NOMO-1 treated with dmso at 0.1 percent for 144 hours (cell line): ENCODE results near the gene CNTFR.

Experiments
- DNase-seq: peaks from one replicate; lab custom pipeline; 2025; ENCODE audit not compliant: unreplicated experiment; lab: John Stamatoyannopoulos, UW

The CNTFR gene

GRCh38 chr9:34572628-34573027 lies 16.9 kb downstream of the CNTFR start:
- no peak for DNase-seq

- DNase-seq = no peak
Measured at GRCh38 chr9:34572092-34572491, 17.4 kb downstream of the CNTFR start.

DNA sequence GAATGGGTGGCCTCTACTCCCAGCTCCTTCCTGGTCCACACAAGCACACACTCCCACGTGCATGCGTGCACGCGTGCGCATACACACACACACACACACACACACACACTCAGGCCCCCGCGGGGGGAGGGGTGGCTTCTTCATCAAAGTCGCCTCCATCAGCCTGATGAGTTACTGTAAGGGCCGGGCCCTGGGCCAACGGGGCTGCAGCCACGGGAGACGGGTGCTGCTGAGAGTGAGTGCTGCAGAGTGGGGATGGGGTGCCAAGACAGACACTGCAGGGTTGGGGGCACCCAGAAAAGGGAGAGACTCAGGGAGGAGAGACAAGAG lies 18.1 kb downstream of the CNTFR start:
- DNase-seq = no peak

DNA sequence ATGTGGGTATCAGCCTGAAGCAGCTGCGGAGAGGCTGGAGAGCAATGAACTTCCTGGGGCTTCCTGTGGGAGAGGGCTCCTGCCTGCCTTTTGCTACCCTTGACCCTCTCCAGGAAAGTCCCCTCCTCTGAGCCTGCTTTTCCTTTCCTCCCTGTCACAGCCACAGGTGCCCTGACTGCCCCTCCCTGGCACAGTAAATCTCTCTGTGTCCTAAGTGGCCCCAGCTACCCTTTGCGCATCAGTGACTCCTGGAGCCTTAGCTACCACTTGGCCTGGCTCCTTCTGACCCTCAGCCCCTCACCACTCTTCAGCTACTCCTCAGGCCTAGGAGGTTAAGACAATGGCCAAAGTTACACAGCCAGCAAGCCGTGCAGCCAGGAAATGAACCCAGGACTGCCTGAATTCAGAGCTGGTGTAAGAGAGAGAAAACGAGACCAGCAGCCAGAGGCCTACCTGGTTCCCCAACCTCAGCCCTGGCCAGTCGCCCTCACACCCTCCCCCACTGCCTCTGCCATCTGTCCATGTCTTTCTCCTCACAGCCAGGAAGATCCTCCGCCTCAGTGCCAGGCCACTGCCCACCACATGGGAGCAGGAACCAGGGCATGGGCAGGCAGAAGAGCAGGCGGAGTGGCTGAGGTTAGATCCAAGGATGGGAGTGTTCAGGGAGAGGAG lies 18.6 kb downstream of the CNTFR start:
- no peak for DNase-seq

GRCh38 chr9:34570376-34570775 lies 19.1 kb downstream of the CNTFR start:
- no peak for DNase-seq

DNA sequence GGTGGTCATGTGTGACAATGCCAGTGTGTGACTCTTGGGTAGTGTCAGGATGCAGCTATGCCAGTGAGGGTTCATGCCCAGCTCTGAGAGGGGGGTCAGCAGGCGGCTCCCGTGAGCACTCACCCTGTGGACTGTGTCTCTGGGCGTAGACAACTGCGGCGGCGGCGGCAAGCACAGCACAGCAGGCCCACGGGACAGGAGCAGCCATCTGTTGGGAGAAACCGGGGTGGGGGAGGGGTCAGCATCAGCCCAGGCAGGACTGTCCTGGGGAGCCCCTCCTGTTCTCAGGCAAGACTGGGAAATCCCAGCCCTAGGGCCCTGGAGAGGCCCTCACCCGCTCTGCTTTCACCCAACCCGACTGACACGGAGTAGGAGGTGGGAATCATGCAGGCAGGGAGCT lies 20.8 kb downstream of the CNTFR start:
- DNase-seq = no peak

DNA sequence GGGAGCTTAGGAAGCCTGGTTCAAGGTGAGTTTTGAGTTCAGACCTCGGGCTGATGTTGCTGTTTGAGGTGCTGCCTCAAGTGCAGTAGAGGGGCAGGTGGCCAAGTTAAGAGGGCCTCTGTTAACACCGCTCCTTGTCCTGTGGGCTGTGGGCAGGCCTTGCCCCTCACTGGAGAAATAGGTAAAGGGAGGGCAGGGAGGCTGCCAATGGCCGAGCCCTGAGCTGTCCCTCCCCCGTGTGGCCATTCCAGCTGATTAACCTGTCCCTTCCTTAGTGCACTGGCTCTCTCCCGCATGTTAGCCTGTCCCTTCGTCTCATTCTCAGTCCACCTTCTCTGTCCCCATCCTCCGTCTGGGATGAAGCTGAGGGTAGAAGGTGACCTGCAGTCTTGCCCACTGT lies 21.4 kb downstream of the CNTFR start:
- DNase-seq = no peak

- no peak for DNase-seq
Measured at GRCh38 chr9:34566972-34567371, 22.6 kb downstream of the CNTFR start.

DNA sequence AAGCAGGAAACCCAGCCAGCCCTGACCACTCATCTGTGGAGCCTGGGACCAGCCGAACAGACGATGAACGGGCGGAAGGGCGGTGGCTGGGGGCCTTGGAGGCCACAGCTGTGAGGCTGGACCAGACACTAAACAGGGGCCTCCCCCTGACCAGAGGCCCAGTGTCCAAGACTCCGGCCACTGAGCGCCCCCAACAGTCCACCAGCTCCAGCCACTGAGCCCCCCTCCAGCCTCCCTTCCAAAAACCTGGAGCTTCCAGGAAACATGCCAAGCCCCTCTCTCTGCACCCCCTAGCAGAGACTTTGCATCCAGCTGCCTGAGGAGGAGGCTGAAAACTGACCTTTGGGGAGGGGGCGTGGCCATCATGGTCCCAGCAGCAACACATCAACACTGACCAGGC lies 23.2 kb downstream of the CNTFR start:
- no peak for DNase-seq

GRCh38 chr9:34565856-34566255 lies 23.7 kb downstream of the CNTFR start:
- DNase-seq = no peak

DNA sequence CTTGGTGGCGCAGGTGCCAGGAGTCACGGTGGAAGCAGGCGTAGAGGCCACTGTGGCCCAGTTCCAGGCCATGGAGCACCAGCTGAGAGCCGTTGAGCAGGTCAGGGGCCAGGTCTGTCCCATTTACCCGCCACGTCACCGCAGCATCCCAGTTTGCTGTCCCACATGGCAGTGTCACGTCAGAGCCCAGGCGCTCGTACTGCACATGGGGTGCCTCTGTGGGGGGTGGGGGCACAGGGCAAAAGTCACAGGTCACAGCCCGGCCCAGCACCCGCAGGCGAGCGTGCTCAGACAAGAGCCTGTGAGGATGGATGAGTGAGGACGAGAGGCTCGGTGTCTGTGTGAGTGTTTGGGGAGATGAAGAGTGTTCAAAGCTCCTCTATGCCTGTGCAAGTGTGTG lies 24.9 kb downstream of the CNTFR start:
- DNase-seq = no peak

- no peak for DNase-seq
Measured at GRCh38 chr9:34563262-34563661, 26.3 kb downstream of the CNTFR start.

- no peak for DNase-seq
Measured at GRCh38 chr9:34562135-34562745, 27.3 kb downstream of the CNTFR start.

DNA sequence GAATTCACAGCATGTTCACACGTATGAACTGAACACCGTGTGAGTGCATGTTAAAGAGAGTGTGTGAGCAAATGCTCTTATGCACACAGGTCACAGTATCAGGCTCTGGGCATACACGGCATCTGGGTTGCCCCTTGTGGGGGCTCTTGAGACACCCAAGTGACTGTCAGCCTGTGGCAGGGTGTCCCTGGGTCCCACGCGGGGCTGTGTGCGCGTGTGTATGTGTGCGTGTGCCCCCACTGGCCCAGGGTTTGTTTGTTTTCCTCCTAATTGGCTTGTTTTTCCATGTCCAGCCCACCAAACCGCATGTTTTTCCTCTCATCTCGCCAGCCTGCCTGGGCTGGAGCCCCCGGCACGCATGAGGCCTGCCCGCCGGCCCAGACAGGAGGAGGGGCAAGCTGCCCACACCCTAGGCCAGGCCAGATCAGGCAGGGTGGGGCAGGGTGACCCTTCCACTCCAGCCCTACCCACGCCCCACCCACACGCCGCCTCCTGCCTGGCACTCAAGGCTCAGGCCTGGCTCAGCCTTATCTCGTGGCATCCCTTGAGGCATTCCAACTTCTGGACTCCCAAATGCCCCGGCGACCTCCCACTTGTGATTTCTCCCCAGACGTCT lies 28.8 kb downstream of the CNTFR start:
- DNase-seq = no peak

DNA sequence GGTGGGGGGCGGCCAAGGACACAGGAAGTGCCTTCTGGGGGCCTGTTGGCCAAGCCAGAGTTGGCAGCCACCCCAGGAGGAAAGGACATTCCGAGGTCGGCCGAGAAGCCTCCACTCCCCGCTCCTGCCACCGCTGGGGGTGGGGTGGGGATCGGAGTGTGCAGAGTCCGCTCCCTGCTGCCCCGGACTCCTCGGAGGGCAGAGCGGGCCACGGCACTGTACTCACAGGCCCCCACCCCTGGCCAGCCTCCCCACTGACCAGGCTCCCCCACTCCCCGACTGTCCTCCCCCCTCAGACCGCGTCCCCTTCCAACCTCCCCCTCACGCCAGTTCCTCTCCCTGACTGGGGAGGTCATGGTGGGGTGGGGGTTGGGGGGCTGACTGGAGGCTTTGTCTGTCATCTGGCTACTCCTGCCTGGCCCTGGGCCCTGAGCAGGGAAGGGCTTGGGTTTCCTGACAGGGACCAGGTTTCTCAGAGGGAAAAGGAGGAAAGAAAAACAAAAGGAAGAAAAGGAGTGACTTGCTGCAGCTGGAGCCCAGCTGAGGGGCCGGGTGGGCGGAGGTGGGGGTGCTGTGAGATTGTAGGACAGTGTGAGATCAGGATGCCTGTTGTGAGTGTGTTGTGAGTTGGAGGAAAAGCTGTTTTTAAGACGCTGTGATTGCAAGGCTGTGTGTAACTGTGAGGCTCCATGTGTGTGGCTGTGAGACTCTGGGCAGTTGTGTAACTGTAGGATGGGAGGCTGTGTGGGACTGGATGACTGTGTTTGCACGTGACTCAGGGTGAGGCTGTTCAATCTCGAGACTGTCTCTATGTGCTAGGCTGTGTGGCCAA lies 29.7 kb downstream of the CNTFR start:
- no peak for DNase-seq

GRCh38 chr9:34558919-34559623 lies 30.5 kb downstream of the CNTFR start:
- DNase-seq = no peak

DNA sequence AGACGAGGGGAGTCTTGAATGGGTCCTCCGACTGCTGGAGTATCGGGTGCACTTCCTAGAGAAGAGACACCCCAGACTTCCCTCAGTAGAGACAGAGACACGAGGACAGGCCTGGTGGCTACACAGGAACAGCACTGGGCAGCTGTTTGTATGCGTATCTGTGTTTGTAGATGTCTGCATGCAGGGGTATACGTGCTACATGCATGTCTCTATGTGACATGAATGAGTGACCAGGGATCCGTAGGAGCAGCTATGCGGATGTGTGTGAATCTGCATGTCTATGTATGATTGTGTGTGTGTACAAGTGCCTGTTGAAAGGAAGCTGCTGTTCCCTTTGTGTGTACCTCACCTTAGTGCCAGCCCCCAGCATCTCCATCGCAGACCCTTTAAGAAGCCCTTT lies 31.2 kb downstream of the CNTFR start:
- no peak for DNase-seq

DNA sequence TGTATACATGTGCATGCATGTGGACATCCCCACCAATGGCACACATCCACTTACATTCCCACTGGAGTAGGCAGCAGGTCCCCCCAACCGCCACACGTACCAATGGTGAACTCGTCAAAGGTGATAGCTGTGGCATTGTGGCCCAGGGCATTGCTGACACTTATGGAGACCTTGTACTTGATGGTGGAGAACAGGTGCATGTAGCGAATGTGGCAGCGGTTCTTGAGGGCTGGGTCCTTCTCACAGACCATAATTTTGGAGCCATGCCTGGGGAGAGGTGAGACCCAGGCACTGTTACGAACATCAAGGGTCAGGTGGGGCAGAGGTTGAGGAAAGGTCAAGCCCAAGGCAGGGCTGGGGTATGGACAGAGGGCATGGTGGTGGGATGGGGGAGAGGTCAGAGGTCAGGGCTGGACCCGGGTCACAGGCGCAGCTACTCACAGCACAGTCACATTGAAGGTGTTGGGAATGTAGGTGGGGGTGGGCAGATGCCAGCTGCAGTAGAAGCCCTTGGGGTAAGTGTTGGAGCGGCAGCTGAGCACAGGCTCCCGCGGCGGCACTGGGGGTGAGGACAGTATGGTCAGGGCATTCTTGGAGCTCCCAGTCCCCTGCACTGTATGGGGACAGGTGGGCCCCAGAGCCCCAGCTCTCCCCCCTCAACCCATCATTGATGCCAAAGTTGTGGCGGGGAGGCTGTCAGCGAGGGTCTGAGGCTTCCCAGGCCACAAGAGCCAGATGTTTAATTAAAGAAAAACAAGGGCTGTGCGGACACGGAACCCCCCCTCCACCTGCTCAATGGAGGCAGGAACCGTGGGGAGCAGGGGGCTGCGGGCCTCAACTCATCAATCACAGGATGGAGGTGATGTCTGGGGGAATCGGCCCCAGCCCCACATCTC lies 31.9 kb downstream of the CNTFR start:
- no peak for DNase-seq

GRCh38 chr9:34556949-34557348 lies 32.6 kb downstream of the CNTFR start:
- DNase-seq = no peak

GRCh38 chr9:34555936-34556525 lies 33.5 kb downstream of the CNTFR start:
- DNase-seq = no peak
